Progenitor cell of endocrine pancreas (in vitro differentiated cells): ENCODE measurements around the gene ZDHHC8. TPM values are rescaled to one million over a fixed set of nuclear protein-coding genes. Genes with fewer than 3 reads are reported as not detected.

ENCODE experiments used
- DNase-seq: peaks from one replicate; pipeline ENCODE4 v3.0.0; 2021; ENCODE audit warnings: low spot score; ENCODE audit not compliant: unreplicated experiment
- H3K27ac Mint-ChIP-seq: 2 replicates; pipeline ENCODE4 v1.8.0; 2021; ENCODE audit warnings: mild to moderate bottlenecking, moderate library complexity, mixed read lengths
- H3K27me3 Mint-ChIP-seq: 2 replicates; pipeline ENCODE4 v1.8.0; 2021; ENCODE audit warnings: mixed read lengths
- H3K36me3 Mint-ChIP-seq: 2 replicates; pipeline ENCODE4 v1.8.0; 2022; ENCODE audit warnings: mixed read lengths; ENCODE audit not compliant: insufficient read depth
- H3K4me1 Mint-ChIP-seq: 2 replicates; pipeline ENCODE4 v1.8.0; 2021; ENCODE audit warnings: low read depth, mixed read lengths
- H3K4me3 Mint-ChIP-seq: 2 replicates; pipeline ENCODE4 v1.8.0; 2021; ENCODE audit warnings: low read depth, mild to moderate bottlenecking, moderate library complexity, mixed read lengths
- H3K9me3 Mint-ChIP-seq: 2 replicates; pipeline ENCODE4 v1.8.0; 2021; ENCODE audit warnings: low read depth, mixed read lengths
- total RNA-seq: library from RNA; stranded (reverse); gene quantifications from 2 replicates; pipeline ENCODE4 v1.2.1, GENCODE V29; 2021
- TF ChIP-seq, protein P1 (sequence below): fragments of 200-600 bp; sonication (generic); IDR thresholded peaks from one replicate; pipeline ENCODE4 v1.5.0; 2021; ENCODE audit warnings: antibody characterized with exemption, mild to moderate bottlenecking; ENCODE audit not compliant: unreplicated experiment

Gene ZDHHC8
- total RNA-seq, 1 donor from 2014 or later, result 82.1 TPM

DNA sequence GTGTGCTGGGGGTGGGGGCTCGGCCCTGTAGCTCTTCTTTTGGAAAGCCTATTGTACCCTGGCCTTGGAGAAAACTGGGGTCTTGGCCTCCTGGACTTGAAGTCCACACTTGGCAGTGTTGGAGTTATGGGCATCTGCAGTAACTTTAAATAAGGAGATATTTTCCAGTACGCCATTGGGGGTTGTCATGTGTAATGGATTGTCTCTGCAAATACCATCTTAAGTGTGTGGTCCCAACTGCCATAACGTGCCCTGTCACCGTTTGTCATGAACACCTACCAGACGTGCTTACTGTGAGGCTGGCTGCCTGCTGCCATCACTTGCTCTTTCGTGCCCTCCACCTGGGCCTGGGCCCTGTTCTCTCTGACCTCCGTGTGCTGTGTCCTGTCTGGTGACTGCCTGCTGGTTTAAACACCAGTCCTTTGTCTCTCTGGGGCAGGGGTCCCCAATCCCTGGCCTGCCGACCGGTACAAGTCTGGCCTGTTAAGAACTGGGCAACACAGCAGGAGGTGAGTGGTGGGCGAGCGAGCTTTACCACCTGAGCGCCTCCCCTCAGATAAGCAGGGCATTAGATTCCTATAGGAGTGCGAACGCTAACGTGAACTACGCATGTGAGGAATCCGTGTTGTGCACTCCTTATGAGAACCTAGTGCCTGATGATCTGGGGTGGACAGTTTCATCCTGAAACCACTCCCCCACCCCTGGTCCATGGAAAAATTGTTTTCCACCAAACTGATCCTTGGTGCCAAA lies 3.6 kb upstream of the ZDHHC8 start:
- Mint-ChIP-seq H3K27ac (no peak overlapping the region), H3K4me3 (no peak overlapping the region), H3K36me3 (peaks cover 10% of the 10 kb centered on the region), H3K9me3 (no peaks in the 10 kb centered on the region), H3K27me3 (no peaks in the 10 kb centered on the region), H3K4me1 (peaks cover 2% of the 10 kb centered on the region)
- TF ChIP-seq, protein P1, sequence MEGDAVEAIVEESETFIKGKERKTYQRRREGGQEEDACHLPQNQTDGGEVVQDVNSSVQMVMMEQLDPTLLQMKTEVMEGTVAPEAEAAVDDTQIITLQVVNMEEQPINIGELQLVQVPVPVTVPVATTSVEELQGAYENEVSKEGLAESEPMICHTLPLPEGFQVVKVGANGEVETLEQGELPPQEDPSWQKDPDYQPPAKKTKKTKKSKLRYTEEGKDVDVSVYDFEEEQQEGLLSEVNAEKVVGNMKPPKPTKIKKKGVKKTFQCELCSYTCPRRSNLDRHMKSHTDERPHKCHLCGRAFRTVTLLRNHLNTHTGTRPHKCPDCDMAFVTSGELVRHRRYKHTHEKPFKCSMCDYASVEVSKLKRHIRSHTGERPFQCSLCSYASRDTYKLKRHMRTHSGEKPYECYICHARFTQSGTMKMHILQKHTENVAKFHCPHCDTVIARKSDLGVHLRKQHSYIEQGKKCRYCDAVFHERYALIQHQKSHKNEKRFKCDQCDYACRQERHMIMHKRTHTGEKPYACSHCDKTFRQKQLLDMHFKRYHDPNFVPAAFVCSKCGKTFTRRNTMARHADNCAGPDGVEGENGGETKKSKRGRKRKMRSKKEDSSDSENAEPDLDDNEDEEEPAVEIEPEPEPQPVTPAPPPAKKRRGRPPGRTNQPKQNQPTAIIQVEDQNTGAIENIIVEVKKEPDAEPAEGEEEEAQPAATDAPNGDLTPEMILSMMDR, result no peak
- no peak for DNase-seq

DNA sequence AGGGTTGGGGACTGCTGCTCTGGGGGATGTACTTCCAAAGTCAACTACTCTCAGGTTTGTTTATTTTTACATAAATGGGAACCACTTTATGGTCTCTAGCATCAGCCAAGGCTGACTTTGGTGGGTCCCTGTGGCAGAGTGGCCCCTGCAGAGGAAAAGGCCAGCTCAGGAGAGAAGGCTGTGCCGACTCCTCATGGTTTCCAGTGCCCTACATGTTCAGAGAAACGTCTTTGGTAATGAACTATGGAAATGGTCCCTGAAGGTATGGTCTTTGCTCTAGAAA lies 3.0 kb upstream of the ZDHHC8 start:
- Mint-ChIP-seq H3K4me3 (no peak overlapping the region), H3K9me3 (no peaks in the 10 kb centered on the region), H3K4me1 (peaks cover 4% of the 10 kb centered on the region), H3K36me3 (peaks cover 10% of the 10 kb centered on the region), H3K27ac (no peak overlapping the region), H3K27me3 (no peaks in the 10 kb centered on the region)
- DNase-seq, result no peak
- TF ChIP-seq, protein P1, result no peak

DNA sequence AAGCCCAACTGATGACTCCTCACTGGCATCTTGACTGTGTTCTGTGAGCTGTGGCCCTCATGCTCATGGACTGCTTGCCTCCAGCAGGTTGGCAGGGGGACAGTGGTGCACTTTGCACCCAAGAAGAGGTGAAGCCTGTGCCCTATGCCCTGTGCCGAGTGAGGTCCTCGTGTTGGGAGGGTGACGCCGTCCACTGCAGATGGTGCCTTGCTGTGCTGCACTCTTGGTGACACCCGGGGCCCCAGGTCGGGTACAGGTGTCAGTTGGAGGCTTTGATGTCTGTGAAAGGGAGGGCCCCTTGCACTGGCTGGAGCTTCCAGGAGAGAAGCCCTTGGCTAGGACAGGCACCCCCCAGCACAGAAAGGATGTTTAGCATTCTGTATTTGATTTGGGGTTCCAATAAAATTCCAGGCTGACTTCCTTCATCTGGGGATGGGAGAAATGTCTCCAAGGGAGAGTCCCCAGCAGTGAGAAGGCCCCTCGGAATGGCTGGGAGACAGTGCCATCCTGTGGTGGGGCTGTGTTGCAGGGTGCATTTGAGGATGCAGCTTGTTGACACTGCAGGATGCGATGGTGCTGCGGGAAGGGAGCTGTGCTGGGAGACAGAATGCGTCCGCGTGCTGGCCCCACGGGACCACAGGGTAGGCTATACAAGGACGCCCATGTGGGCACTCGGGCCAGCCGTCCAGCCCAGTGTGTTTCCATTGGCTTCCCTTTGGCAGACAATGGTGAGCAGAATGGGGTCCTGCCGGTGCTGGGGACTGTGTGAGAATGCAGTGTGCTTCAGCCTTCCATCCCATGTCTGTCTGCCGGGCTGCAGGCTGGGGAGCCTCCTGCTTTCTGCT lies 2.5 kb upstream of the ZDHHC8 start:
- Mint-ChIP-seq H3K27me3 (no peaks in the 10 kb centered on the region), H3K4me1 (peaks cover 4% of the 10 kb centered on the region), H3K27ac (no peak overlapping the region), H3K4me3 (no peak overlapping the region), H3K36me3 (peaks cover 10% of the 10 kb centered on the region), H3K9me3 (no peaks in the 10 kb centered on the region)
- TF ChIP-seq, protein P1, result no peak
- no peak for DNase-seq

DNA sequence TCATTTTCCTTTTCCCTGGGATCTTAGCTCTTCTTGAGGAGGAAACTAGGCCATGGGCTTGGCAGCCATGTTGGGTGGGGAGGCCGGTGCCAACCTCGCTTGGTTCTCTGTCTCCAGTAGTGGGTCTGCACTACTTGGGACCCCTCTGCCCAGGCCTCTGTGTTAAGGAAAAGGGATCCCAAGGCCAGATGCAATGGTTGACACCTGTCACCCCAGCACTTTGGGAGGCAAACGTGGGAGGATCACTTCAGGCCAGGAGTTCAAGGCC lies 1.9 kb upstream of the ZDHHC8 start:
- Mint-ChIP-seq H3K27me3 (no peaks in the 10 kb centered on the region), H3K4me3 (peak overlapping the region; percentile 63), H3K9me3 (no peaks in the 10 kb centered on the region), H3K4me1 (peaks cover 4% of the 10 kb centered on the region), H3K36me3 (peaks cover 10% of the 10 kb centered on the region), H3K27ac (no peak overlapping the region)
- TF ChIP-seq, protein P1, result no peak
- DNase-seq, result no peak

DNA sequence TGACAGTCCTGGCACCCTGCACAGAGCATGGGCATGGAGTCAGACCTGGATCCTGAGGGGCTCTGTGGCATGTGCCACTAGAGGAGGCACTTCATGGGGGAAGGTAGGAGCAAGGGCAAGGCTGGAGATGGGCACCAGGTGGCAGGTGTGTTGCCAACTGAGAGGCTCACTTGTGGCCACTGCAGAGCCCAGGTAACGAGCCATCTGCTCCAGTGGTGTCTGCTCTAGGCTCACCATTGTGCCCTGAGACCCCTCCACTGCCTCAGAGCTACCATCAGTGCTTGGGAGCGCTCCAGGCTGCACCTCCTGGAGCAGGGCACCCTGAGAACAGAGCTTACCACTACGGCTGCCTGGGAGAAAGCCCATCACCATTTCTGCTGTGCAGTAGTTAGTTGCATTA lies 1.3 kb upstream of the ZDHHC8 start:
- no peak for DNase-seq
- Mint-ChIP-seq H3K27me3 (no peaks in the 10 kb centered on the region), H3K36me3 (peaks cover 10% of the 10 kb centered on the region), H3K4me3 (peak overlapping the region; percentile 69), H3K9me3 (no peaks in the 10 kb centered on the region), H3K4me1 (peaks cover 4% of the 10 kb centered on the region), H3K27ac (no peak overlapping the region)
- TF ChIP-seq, protein P1, result no peak
